ENCODE results near the gene DPH2.

Gene DPH2

GRCh38 chr1:44000122-44000665, 30.4 kb downstream of the DPH2 start:
- DNase-seq (ENCODE audit: low spot score): no peak

DNA sequence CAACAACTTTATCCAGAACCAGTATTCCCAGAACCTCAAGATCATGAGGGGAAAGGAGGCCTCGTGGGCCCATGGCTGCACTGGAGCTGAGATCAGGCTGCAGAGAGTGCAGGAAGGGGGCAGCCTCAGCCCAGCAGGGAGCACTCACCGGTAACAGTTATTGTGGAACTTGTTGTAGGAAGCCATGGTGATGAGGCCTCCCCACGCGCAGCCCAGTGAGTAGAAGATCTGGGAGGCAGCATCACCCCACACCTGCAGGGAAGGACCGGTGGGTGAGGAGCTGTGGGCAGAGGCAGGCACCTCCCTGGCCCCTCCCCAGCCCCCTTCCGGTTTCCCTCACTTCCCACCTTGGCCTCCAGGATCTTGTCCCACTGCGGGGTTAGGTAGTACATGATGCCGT, 32.4 kb downstream of the DPH2 start:
- DNase-seq (ENCODE audit: low spot score): no peak

- no peak for DNase-seq (ENCODE audit: low spot score)
Observed at GRCh38 chr1:44002606-44003157, 32.9 kb downstream of the DPH2 start.

DNA sequence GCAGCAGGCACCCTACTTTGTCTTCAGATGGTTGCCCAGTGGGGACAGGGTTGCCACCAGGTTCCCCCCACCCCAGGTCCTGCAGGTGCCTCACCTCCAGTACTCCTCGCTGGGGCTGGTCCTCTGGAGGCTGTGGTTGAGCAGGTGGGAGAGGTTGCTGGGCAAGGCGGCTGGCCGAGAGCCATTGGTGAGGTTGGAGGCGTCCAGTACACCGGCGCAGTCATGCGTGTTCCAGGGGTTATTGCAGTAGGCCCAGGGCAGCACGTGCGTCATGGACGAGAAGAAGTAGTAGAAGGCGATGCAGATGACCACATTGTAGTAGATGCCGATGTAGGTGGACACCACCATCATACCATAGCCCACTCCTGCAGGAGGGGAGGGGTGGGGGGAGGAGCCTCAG, 38.4 kb downstream of the DPH2 start:
- DNase-seq (ENCODE audit: low spot score): no peak

GRCh38 chr1:44010935-44011471, 41.2 kb downstream of the DPH2 start:
- no peak for DNase-seq (ENCODE audit: low spot score)

GRCh38 chr1:44012404-44012803, 42.6 kb downstream of the DPH2 start:
- DNase-seq (ENCODE audit: low spot score): no peak

GRCh38 chr1:44012941-44013609, 43.3 kb downstream of the DPH2 start:
- DNase-seq (ENCODE audit: low spot score): no peak

DNA sequence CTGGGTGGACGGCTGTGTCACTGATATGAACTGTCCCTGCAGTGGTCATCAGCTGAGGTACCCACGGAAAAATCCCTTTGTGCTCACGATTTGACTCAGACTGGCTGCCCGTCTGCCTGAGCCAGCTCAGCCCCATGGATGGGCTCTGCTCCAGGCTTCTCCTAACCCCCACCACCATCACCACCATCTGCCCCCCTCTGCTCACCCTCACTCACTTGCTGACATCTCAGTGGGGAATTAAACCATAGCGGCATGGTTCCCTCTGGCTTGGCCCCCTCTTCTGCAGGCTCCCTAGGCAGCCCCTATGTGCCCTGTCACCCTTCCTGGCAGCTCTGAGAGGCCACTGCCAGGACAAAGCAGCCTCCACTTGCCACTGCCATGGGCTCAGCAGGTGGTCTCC, 44.1 kb downstream of the DPH2 start:
- no peak for DNase-seq (ENCODE audit: low spot score)

DNA sequence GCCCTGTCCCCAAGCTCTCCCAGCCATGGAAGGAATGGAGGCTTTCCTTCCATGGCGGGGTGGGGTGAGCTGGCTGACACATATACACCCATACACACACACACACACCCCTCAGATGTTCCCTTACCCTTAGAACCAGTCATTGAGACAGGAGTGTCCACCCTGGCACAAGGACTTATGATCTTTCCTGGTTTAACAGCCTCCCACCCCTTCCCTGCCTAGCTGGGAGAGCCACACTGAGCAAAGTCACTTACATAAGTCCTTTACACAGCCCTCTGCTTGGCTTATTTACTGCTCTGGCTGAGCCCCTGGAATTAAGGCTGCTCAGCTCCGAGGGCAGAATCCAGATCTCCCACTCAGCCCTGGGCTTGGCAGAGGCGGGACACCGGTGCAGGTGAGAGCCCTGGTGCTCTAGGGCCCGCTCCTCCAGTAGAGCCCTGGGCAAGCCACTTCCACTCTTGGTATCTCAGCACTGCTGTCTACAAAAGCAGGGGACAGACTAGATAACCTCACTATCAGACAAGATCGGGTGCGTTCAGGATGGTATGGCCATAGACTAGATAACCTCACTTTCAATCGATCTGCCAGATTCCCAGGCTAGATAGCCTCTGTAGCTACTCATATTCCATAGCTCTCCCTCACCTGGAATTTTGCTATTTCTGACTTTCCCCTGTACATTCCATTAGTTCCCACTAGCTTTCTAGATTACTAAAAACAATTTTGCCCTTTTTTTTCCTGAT, 44.7 kb downstream of the DPH2 start:
- no peak for DNase-seq (ENCODE audit: low spot score)

- no peak for DNase-seq (ENCODE audit: low spot score)
Observed at GRCh38 chr1:44015206-44015605, 45.4 kb downstream of the DPH2 start.

GRCh38 chr1:44016041-44016889, 46.5 kb downstream of the DPH2 start:
- DNase-seq (ENCODE audit: low spot score): no peak

- no peak for DNase-seq (ENCODE audit: low spot score)
Observed at GRCh38 chr1:44016890-44017400, 47.1 kb downstream of the DPH2 start.

DNA sequence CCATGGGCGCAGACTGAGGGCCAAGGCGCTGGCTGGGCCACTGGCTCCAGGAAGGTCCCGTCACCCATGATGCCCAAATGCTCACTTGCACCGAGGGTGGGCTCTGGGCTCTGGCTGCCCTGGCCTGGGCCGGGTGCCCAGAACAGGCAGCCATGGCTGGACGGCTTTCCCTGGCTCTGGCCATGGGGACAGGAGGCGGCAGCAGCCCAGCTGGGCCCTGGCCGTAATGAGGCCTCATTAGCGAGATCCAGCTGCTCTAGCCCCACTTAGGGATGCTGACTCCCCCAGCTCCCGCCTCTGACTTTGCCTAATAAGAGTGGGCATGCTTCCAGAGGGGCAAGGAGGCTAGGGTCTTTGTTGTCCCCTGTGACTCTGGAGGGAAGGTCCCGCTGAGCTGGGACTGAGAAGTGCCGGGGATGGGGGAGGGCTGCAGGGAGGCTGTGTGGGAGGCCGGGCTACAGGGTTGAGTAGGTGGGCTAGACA, 49.7 kb downstream of the DPH2 start:
- DNase-seq (ENCODE audit: low spot score): no peak

DNA sequence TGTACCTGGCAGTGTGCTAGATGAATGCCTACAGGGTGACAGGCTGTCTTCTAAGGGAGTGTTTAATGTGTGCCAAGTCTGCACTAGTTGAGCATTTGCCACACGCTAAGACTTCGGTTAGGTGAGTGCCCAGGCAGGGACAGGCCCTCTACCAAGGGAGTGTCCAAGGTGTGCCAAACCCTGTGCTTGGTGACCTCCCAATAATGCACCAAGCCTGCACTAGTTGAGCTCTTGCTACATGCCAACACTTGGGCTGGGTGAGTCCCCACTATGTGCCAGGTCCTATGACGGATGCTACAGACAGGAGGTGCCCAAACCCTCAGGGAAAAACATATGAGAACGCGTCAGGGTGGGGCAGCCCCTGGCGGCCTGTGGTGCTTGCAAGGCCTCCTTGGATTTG, 50.7 kb downstream of the DPH2 start:
- no peak for DNase-seq (ENCODE audit: low spot score)

- no peak for DNase-seq (ENCODE audit: low spot score)
Observed at GRCh38 chr1:44021156-44021555, 51.3 kb downstream of the DPH2 start.

DNA sequence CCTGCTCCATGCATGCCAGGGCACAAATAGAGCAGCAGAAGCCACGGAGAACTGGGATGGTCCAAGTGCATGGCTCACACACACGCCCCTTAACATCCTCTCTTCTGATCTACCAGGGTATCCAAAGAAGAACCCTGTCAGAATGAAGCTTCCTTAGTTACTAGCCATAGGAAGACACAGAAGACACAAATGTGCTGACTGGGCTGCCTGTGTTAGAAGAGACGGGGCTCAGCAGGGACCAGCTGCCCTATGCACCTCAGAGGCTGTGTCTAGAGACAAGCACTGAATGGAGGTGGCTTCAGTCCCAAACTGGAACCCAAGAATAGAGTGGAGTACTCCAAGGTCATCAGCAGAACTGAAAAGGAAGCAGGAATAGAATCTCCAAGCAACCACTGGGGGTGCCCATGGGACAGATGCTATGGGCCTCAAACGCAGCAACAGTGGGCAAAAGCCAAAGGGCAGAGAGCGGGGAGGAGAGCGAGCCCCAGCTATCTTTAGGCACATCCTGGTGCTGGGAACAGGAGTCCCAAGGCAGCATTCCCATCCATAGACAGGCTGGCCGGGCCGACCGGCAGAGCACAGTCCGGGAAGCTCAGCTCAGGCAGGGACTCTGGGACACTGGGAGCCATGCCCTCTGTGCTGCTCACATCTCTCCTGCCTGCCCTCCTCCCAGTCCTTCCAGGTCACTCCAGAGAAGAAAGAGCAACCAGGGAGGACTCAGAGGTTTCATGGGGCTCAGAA, 51.9 kb downstream of the DPH2 start:
- no peak for DNase-seq (ENCODE audit: low spot score)
